Endothelial cell of umbilical vein (primary cell): Measurements from ENCODE around the gene PCLO. TPM values are rescaled to one million over a fixed set of nuclear protein-coding genes. Genes with fewer than 3 reads are reported as not detected.

Experiments
- BruUV-seq: library from RNA; stranded (reverse); fragments of 400-500 nt; replicated peaks from 2 replicates; lab custom pipeline; 2021; lab: Mats Ljungman, UMichigan
- CTCF ChIA-PET: fragments of 300-600, 350-600 bp; sonication (Branson Sonifier 250); formaldehyde crosslinking; loops from one replicate; lab custom pipeline; 2021; ENCODE audit warnings: antibody characterized with exemption, inconsistent platforms; lab: Charles Lee
- POLR2A ChIA-PET: fragments of 300-600, 350-600 bp; sonication (Branson Sonifier 250); formaldehyde crosslinking; loops from one replicate; lab custom pipeline; 2021; ENCODE audit warnings: antibody characterized with exemption, inconsistent platforms; lab: Charles Lee
- DNase-seq: peaks from one replicate; pipeline ENCODE4 v3.0.0-alpha.2; 2011; ENCODE audit warnings: low read depth, low spot score
- FAIRE-seq: peaks from 2 replicates; lab custom pipeline; 2011; peaks lifted over from hg19 to GRCh38; lab: Jason Lieb, UNC
- H2AFZ ChIP-seq: 2 replicates; pipeline ENCODE4 v1.6.0; 2012; ENCODE audit warnings: low read depth, low read length, control low read depth, inconsistent platforms
- H3K27ac ChIP-seq: 2 replicates; pipeline ENCODE4 v1.5.1; 2011; ENCODE audit warnings: low read depth, mild to moderate bottlenecking, control low read depth, low read length, moderate library complexity; ENCODE audit not compliant: insufficient read depth
- H3K27me3 ChIP-seq, 2 experiments: 2 replicates each; pipeline versions ENCODE4 v1.6.0 to v1.6.1; 2011; ENCODE audit warnings: low read length in 2 of 2, mixed read lengths in 1 of 2; ENCODE audit not compliant: control insufficient read depth in 2 of 2, insufficient read depth in 2 of 2
- H3K36me3 ChIP-seq, 2 experiments: 2 replicates in 1 of 2; 3 replicates in 1 of 2; pipeline ENCODE4 v1.5.1; 2011; ENCODE audit warnings: low read length in 2 of 2, mild to moderate bottlenecking in 1 of 2, moderate library complexity in 1 of 2; ENCODE audit not compliant: control insufficient read depth in 2 of 2, insufficient read depth in 2 of 2; ENCODE audit errors: extremely low read depth in 1 of 2
- H3K4me1 ChIP-seq: 3 replicates; pipeline ENCODE4 v1.5.1; 2011; ENCODE audit warnings: mild to moderate bottlenecking, low read length; ENCODE audit not compliant: control insufficient read depth, insufficient read depth; ENCODE audit errors: extremely low read depth
- H3K4me2 ChIP-seq: 2 replicates; pipeline ENCODE4 v1.6.1; 2011; ENCODE audit warnings: low read length, control low read depth, mixed read lengths; ENCODE audit not compliant: insufficient read depth
- H3K4me3 ChIP-seq, 3 experiments: fragments of 200-600 bp in 1 of 3; sonication (generic), shearing (Covaris generic) in 1 of 3; replicated peaks in 1 of 3; 2 replicates each; pipeline ENCODE4 v1.5.1; 2011 to 2016; ENCODE audit warnings: control low read depth in 3 of 3, low read length in 3 of 3, mild to moderate bottlenecking in 2 of 3, inconsistent platforms in 1 of 3, low read depth in 1 of 3, moderate library complexity in 1 of 3; ENCODE audit not compliant: insufficient read depth in 1 of 3
- H3K79me2 ChIP-seq: 2 replicates; pipeline ENCODE4 v1.6.0; 2012; ENCODE audit warnings: low read length, inconsistent platforms; ENCODE audit not compliant: control insufficient read depth, insufficient read depth
- H3K9ac ChIP-seq: replicated peaks from 2 replicates; pipeline ENCODE3; 2011; ENCODE audit warnings: low read length, control low read depth; ENCODE audit not compliant: insufficient read depth; ENCODE audit errors: extremely low read depth
- H3K9me1 ChIP-seq: replicated peaks from 3 replicates; pipeline ENCODE4 v1.6.0; 2011; ENCODE audit warnings: mild to moderate bottlenecking, low read length; ENCODE audit not compliant: control insufficient read depth, insufficient read depth; ENCODE audit errors: extremely low read depth
- H3K9me3 ChIP-seq: replicated peaks from 2 replicates; pipeline ENCODE4 v1.5.1; 2012; ENCODE audit warnings: low read length, inconsistent platforms; ENCODE audit not compliant: control insufficient read depth, insufficient read depth
- H4K20me1 ChIP-seq: replicated peaks from 2 replicates; pipeline ENCODE3; 2011; ENCODE audit warnings: mild to moderate bottlenecking, low read length; ENCODE audit not compliant: control insufficient read depth, insufficient read depth; ENCODE audit errors: extremely low read depth
- EZH2 ChIP-seq: IDR thresholded peaks from 2 replicates; pipeline ENCODE4 v1.6.1; 2012; ENCODE audit warnings: borderline replicate concordance, low read depth, mild to moderate bottlenecking, moderate library complexity, low read length, inconsistent platforms; ENCODE audit not compliant: severe bottlenecking
- FOS ChIP-seq: IDR thresholded peaks from 2 replicates; pipeline ENCODE4 v1.6.1; 2011; ENCODE audit warnings: mild to moderate bottlenecking, low read length, moderate library complexity, borderline replicate concordance; ENCODE audit not compliant: insufficient read depth
- GATA2 ChIP-seq: IDR thresholded peaks from 2 replicates; pipeline ENCODE4 v1.7.0; 2011; ENCODE audit warnings: low read depth, mild to moderate bottlenecking, moderate library complexity, mixed read lengths, low read length; ENCODE audit not compliant: insufficient read length, insufficient read depth
- JUN ChIP-seq: IDR thresholded peaks from 2 replicates; pipeline ENCODE4 v1.6.1; 2011; ENCODE audit warnings: borderline replicate concordance, low read depth; ENCODE audit not compliant: insufficient read length, insufficient read depth
- MYC ChIP-seq: IDR thresholded peaks from one replicate; pipeline ENCODE4 v1.6.1; 2011; ENCODE audit warnings: mild to moderate bottlenecking, low read depth, low read length
- POLR2A ChIP-seq: IDR thresholded peaks from 2 replicates; pipeline ENCODE4 v1.6.1; 2012; ENCODE audit warnings: low read depth, mild to moderate bottlenecking, control low read depth, low read length
- POLR2AphosphoS5 ChIP-seq: IDR thresholded peaks from 2 replicates; pipeline ENCODE4 v1.6.1; 2012; ENCODE audit warnings: low read depth, mild to moderate bottlenecking, control low read depth, low read length, moderate library complexity; ENCODE audit not compliant: insufficient read depth
- dilution Hi-C: fragments of 300-500 bp; cut with MboI; formaldehyde crosslinking; loops from one replicate; pipeline ENCODE4 v1.15.0; 2019; ENCODE audit warnings: low sequenced_read_pairs; ENCODE audit not compliant: extremely low pct_ligation_motif_present
- intact Hi-C: fragments of 100-400 bp; cut with micrococcal nuclease; formaldehyde crosslinking; loops from one replicate; pipeline ENCODE4 v1.10.0; 2022
- polyA plus RNA-seq, 4 experiments: library from polyadenylated mRNA; depleted of rRNA in 3 of 4; stranded (reverse) in 3 of 4; unstranded in 1 of 4; fragments of >200 nt; gene quantifications; 2 replicates each; pipeline versions ENCODE4 v1.2.1 to v1.2.3, GENCODE V29; 2011 to 2012; ENCODE audit warnings: missing spikeins in 1 of 4
- total RNA-seq: library from RNA; stranded (reverse); gene quantifications from 2 replicates; pipeline ENCODE4 v1.2.3, GENCODE V29; 2021
- TF ChIP-seq, protein P1 (sequence below): IDR thresholded peaks from 2 replicates; pipeline ENCODE4 v1.6.1; 2011; ENCODE audit not compliant: insufficient read depth, insufficient read length
- TF ChIP-seq, protein P2 (sequence below), 2 donors: IDR thresholded peaks; 1 replicate in 1 of 2; 2 replicates in 1 of 2; pipeline ENCODE4 v1.5.1; 2011; ENCODE audit warnings: low read length in 2 of 2, mild to moderate bottlenecking in 2 of 2, moderate library complexity in 2 of 2, control low read depth in 1 of 2, inconsistent platforms in 1 of 2, low read depth in 1 of 2; ENCODE audit not compliant: insufficient read depth in 1 of 2; ENCODE audit errors: extremely low read depth in 1 of 2

PCLO gene
- total and polyA plus RNA-seq, 2 donors (not counting 3 experiments of a cell fraction or from before 2014, with no cell fraction given): 0.04 to 0.75 TPM

DNA sequence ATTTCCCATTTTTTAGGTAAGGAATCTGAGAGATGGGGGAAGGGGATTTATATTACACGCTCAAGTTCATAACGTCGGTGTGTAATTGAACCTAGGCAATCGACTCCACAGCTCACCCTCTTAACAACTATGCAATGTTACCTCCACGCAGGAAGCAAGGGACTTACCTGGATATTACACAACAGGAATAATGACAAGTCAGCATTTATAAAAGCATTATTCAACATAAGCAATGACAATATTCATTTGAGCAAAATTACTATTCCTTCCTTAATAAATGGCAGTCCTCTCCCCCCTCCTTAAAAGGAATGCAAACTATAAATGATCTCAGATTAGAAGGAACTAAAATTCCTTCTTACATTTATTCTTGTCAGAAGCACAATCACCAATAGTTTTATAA is 104.0 kb downstream of the PCLO start:
- H3K9me3 ChIP-seq: no peaks in the 10 kb centered on the region
- H3K4me1 ChIP-seq: no peaks in the 10 kb centered on the region
- no peaks in the 10 kb centered on the region for H3K36me3 ChIP-seq
- intact Hi-C loops: no loop called here
- H2AFZ ChIP-seq: no peak overlapping the region
- no peaks in the 10 kb centered on the region for H4K20me1 ChIP-seq
- dilution Hi-C loops: no loop called here
- no peaks in the 10 kb centered on the region for H3K79me2 ChIP-seq
- H3K9ac ChIP-seq: no peak overlapping the region
- CTCF ChIA-PET: interaction anchor here (1.1 kb wide), 1 partner anchor 14 kb away, joined by 3 read pairs; no protein-coding TSS in a partner anchor
- DNase-seq: no peak
- BruUV-seq: no TSS peak
- no peak overlapping the region for H3K27ac ChIP-seq
- no peak for FAIRE-seq
- no peak for TF ChIP-seq EZH2
- TF ChIP-seq, protein P1, sequence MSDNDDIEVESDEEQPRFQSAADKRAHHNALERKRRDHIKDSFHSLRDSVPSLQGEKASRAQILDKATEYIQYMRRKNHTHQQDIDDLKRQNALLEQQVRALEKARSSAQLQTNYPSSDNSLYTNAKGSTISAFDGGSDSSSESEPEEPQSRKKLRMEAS: no peak
- TF ChIP-seq FOS: no peak
- no peak for TF ChIP-seq MYC
- no peak for TF ChIP-seq POLR2A
- no peak for TF ChIP-seq GATA2
- no peak overlapping the region for H3K4me3 ChIP-seq
- POLR2A ChIA-PET: no interaction called here
- H3K4me2 ChIP-seq: no peak overlapping the region
- H3K27me3 ChIP-seq: peaks cover 0 to 3% of the 10 kb centered on the region in 2 experiments
- no peaks in the 10 kb centered on the region for H3K9me1 ChIP-seq

DNA sequence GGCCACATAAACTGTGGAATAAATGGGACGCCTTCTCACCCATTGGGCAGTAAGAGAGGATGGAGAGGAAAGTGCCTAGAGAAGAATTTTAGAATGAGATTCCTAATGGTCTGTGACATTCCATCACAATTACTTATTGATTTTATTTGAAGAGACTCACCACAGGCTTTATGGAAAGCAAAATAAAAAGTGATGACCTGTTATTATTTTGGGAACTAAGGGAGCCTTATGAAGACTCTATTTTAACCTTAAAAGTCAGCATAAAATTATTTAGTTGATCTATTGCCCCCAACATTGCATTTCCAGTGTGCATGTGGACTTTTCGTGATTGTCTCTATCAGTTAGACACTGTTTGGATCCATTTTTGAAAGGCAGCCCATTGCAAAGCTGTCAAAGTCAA is 107.5 kb downstream of the PCLO start:
- dilution Hi-C loops: no loop called here
- FAIRE-seq (no peak), DNase-seq (no peak)
- no peak overlapping the region for H2AFZ ChIP-seq
- no peaks in the 10 kb centered on the region for H3K36me3 ChIP-seq
- no TSS peak for BruUV-seq
- no peaks in the 10 kb centered on the region for H3K9me1 ChIP-seq
- H3K4me3 ChIP-seq: no peak overlapping the region
- no peak overlapping the region for H3K27ac ChIP-seq
- H3K4me1 ChIP-seq: no peaks in the 10 kb centered on the region
- intact Hi-C loops: no loop called here
- H3K27me3 ChIP-seq: peaks cover 0 to 3% of the 10 kb centered on the region in 2 experiments
- H3K4me2 ChIP-seq: no peak overlapping the region
- TF ChIP-seq EZH2: no peak
- no peak for TF ChIP-seq POLR2A
- TF ChIP-seq JUN: no peak
- no peak for TF ChIP-seq FOS
- no peak for TF ChIP-seq MYC
- TF ChIP-seq, protein P1: no peak
- no peak for TF ChIP-seq GATA2
- TF ChIP-seq, protein P2, sequence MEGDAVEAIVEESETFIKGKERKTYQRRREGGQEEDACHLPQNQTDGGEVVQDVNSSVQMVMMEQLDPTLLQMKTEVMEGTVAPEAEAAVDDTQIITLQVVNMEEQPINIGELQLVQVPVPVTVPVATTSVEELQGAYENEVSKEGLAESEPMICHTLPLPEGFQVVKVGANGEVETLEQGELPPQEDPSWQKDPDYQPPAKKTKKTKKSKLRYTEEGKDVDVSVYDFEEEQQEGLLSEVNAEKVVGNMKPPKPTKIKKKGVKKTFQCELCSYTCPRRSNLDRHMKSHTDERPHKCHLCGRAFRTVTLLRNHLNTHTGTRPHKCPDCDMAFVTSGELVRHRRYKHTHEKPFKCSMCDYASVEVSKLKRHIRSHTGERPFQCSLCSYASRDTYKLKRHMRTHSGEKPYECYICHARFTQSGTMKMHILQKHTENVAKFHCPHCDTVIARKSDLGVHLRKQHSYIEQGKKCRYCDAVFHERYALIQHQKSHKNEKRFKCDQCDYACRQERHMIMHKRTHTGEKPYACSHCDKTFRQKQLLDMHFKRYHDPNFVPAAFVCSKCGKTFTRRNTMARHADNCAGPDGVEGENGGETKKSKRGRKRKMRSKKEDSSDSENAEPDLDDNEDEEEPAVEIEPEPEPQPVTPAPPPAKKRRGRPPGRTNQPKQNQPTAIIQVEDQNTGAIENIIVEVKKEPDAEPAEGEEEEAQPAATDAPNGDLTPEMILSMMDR (IDR thresholded peaks at IDR 0.05; ENCODE audit: extremely low read depth in 1 of 2, insufficient read depth in 1 of 2, low read depth in 1 of 2, low read length in 2 of 2): no peak
- TF ChIP-seq POLR2AphosphoS5: no peak
- CTCF ChIA-PET: no interaction called here
- no peaks in the 10 kb centered on the region for H4K20me1 ChIP-seq
- H3K9me3 ChIP-seq: no peaks in the 10 kb centered on the region
- no peaks in the 10 kb centered on the region for H3K79me2 ChIP-seq
- H3K9ac ChIP-seq: no peak overlapping the region
- POLR2A ChIA-PET: no interaction called here
